Measurements from ENCODE around the gene PSME3. TPM values are rescaled to one million over a fixed set of nuclear protein-coding genes. Genes with fewer than 3 reads are reported as not detected.

PSME3 gene
- total and polyA plus RNA-seq, 2 of the 13 experiments (the other 11 are each of a cell fraction or from before 2014, with no cell fraction given), result 66.3 to 135 TPM

DNA sequence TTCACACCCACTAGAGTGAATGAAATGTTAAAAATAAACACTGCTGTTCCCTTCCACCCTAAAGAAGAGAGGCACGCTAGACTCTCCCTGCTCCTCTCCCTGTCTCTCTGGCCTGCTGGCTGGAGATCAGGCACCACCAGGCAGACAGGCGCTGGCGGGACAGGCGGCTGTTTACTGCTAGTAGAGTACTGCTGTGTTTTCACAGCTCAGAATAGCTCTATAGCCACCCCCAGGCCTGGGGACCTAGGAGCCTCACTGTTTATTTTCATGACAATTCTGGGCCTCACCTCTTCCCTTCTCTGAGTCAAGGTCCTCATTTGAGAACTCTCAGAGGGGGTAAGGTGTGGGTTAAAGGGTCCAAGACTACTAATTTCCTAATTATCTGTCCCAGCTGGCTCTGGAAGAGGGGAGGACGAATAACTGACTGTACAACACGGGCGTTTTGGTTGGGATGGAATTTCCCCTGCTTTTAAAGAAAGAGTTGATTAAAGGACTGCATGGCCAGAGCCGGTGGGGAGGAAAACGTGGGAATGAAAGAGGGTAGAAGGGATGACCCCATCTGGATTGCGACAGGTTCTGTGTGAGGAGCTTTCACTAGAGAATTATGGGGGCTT is 58.4 kb downstream of the PSME3 start (continued):
- TF ChIP-seq USF2 (IDR thresholded peaks at IDR 0.05; ENCODE audit: low read depth, low read length), result no peak
- TF ChIP-seq USF2 (CRISPR knock-in tag; IDR thresholded peaks at IDR 0.05; ENCODE audit: borderline replicate concordance), result no peak
- no peak for TF ChIP-seq ZNF646 (CRISPR knock-in tag; IDR thresholded peaks at IDR 0.05)
- 0 out of 2 replicates have a peak, but pooled peaks have one; percentile 67 for TF ChIP-seq ZNF614 (CRISPR knock-in tag; IDR thresholded peaks at IDR 0.05; ENCODE audit: borderline replicate concordance)
- no peak for TF ChIP-seq NR2C2 (CRISPR knock-in tag; IDR thresholded peaks at IDR 0.05; ENCODE audit: borderline replicate concordance)
- TF ChIP-seq HOXA3 (CRISPR knock-in tag; IDR thresholded peaks at IDR 0.05), result peak; percentile 38; the same call in 1 of the 2 replicates
- TF ChIP-seq POLR2A (IDR thresholded peaks at IDR 0.05; ENCODE audit: insufficient read depth in 1 of 2, low read depth in 2 of 2, low read length in 2 of 2), result no peak
- no peak for TF ChIP-seq ZNF713 (CRISPR knock-in tag; IDR thresholded peaks at IDR 0.05)
- TF ChIP-seq ETV6 (CRISPR knock-in tag; conservative IDR thresholded peaks at IDR 0.05), result no peak
- TF ChIP-seq, protein P1, sequence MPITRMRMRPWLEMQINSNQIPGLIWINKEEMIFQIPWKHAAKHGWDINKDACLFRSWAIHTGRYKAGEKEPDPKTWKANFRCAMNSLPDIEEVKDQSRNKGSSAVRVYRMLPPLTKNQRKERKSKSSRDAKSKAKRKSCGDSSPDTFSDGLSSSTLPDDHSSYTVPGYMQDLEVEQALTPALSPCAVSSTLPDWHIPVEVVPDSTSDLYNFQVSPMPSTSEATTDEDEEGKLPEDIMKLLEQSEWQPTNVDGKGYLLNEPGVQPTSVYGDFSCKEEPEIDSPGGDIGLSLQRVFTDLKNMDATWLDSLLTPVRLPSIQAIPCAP (CRISPR knock-in tag; IDR thresholded peaks at IDR 0.05; ENCODE audit: low read depth), result no peak
- no peak for TF ChIP-seq TAF1 (CRISPR knock-in tag; IDR thresholded peaks at IDR 0.05)
- TF ChIP-seq, protein P2, sequence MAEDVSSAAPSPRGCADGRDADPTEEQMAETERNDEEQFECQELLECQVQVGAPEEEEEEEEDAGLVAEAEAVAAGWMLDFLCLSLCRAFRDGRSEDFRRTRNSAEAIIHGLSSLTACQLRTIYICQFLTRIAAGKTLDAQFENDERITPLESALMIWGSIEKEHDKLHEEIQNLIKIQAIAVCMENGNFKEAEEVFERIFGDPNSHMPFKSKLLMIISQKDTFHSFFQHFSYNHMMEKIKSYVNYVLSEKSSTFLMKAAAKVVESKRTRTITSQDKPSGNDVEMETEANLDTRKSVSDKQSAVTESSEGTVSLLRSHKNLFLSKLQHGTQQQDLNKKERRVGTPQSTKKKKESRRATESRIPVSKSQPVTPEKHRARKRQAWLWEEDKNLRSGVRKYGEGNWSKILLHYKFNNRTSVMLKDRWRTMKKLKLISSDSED (CRISPR knock-in tag; IDR thresholded peaks at IDR 0.05), result no peak
- peak; percentile 81 for TF ChIP-seq ZBTB7B (CRISPR knock-in tag; IDR thresholded peaks at IDR 0.05)
- no peak for TF ChIP-seq ZNF674 (CRISPR knock-in tag; IDR thresholded peaks at IDR 0.05; ENCODE audit: low read depth)
- no peak for TF ChIP-seq ZFP36L1 (CRISPR knock-in tag; IDR thresholded peaks at IDR 0.05)
- peak; percentile 54; the same call in 1 of the 2 replicates for TF ChIP-seq ZBTB20 (CRISPR knock-in tag; IDR thresholded peaks at IDR 0.05; ENCODE audit: borderline replicate concordance, low read depth)
- peak; percentile 30; the same call in 1 of the 2 replicates for TF ChIP-seq ZNF605 (CRISPR knock-in tag; IDR thresholded peaks at IDR 0.05)
- TF ChIP-seq ZNF34 (CRISPR knock-in tag; IDR thresholded peaks at IDR 0.05; ENCODE audit: borderline replicate concordance), result no peak
- no peak for TF ChIP-seq ZNF691 (CRISPR knock-in tag; IDR thresholded peaks at IDR 0.05; ENCODE audit: borderline replicate concordance, low read depth)

Data from HepG2 (cell line).